RWPE1 (cell line): Measurements from ENCODE around the gene GTPBP6.

Experiments used
- CTCF ChIA-PET: fragments of 350-600 bp; sonication (Branson Sonifier 250); formaldehyde crosslinking; extraction: SDS; loops from one replicate; lab custom pipeline; 2021; lab: Yijun Ruan, JAX
- POLR2A ChIA-PET: fragments of 400-600 bp; formaldehyde crosslinking; extraction: SDS; loops from one replicate; lab custom pipeline; 2020; ENCODE audit warnings: antibody characterized with exemption; ENCODE audit not compliant: low non-redundant PET; lab: Yijun Ruan, JAX
- DNase-seq: peaks from one replicate; pipeline ENCODE4 v3.0.0; 2012; ENCODE audit warnings: low spot score
- H3K27ac ChIP-seq: fragments of 450-650 bp; 2 replicates; pipeline ENCODE4 v1.5.1; 2017
- CTCF ChIP-seq: fragments of 450-650 bp; conservative IDR thresholded peaks from 2 replicates; pipeline ENCODE4 v1.5.1; 2017; ENCODE audit warnings: low read depth, mild to moderate bottlenecking

GTPBP6 gene

GRCh38 chrX:314781-315595 is 3.6 kb downstream of the GTPBP6 start:
- no peak for DNase-seq
- no peak overlapping the region for H3K27ac ChIP-seq
- POLR2A ChIA-PET, result no interaction called here
- CTCF ChIA-PET, result no interaction called here
- no peak for TF ChIP-seq CTCF

GRCh38 chrX:314049-314448 is 4.5 kb downstream of the GTPBP6 start:
- TF ChIP-seq CTCF, result no peak
- no peak for DNase-seq
- CTCF ChIA-PET, result no interaction called here
- 0 out of 2 replicates have a peak overlapping the region, but pooled peaks have one; percentile 4 for H3K27ac ChIP-seq
- POLR2A ChIA-PET, result no interaction called here

- no peak for TF ChIP-seq CTCF
- ChIA-PET POLR2A (no interaction called here), CTCF (no interaction called here)
- no peak for DNase-seq
- 0 out of 2 replicates have a peak overlapping the region, but pooled peaks have one; percentile 4 for H3K27ac ChIP-seq
Measured at GRCh38 chrX:313546-313945, 5.0 kb downstream of the GTPBP6 start.

GRCh38 chrX:312621-313331 is 5.8 kb downstream of the GTPBP6 start:
- TF ChIP-seq CTCF, result no peak
- ChIA-PET POLR2A (no interaction called here), CTCF (no interaction called here)
- no peak for DNase-seq
- no peak overlapping the region for H3K27ac ChIP-seq

GRCh38 chrX:311156-312129 is 7.2 kb downstream of the GTPBP6 start:
- ChIA-PET CTCF (no interaction called here), POLR2A (no interaction called here)
- TF ChIP-seq CTCF, result no peak
- no peak for DNase-seq
- no peak overlapping the region for H3K27ac ChIP-seq
